Measurements from ENCODE around the gene PCSK1.

The PCSK1 gene

DNA sequence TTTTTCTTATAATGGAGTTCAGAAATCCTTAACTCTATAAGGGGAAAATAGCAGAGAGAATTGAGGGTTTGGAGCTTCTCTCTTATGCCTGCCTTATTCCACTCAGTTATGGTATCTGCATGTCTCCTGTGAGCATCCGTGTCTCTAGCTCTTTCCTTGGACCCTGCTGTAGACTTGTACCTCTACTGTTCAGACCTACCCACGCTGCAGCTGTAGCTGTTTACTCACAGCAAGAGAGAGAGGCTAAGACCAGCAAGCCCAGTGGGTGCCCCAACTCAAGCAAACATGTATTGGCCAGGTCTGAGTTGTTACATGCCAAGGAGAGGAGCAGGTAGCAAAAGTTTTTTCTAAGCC is 7.1 kb upstream of the PCSK1 start:
- H3K4me1 ChIP-seq (ENCODE audit: control insufficient read depth, low read length) = no peaks in the 10 kb centered on the region
- no peaks in the 10 kb centered on the region for H3F3A ChIP-seq (ENCODE audit: control insufficient read depth, insufficient read depth)
- no peaks in the 10 kb centered on the region for H3K36me3 ChIP-seq (ENCODE audit: control insufficient read depth, low read length)
- no peak overlapping the region for H3K27ac ChIP-seq (ENCODE audit: low read depth, low read length)
- TF ChIP-seq, protein P1, sequence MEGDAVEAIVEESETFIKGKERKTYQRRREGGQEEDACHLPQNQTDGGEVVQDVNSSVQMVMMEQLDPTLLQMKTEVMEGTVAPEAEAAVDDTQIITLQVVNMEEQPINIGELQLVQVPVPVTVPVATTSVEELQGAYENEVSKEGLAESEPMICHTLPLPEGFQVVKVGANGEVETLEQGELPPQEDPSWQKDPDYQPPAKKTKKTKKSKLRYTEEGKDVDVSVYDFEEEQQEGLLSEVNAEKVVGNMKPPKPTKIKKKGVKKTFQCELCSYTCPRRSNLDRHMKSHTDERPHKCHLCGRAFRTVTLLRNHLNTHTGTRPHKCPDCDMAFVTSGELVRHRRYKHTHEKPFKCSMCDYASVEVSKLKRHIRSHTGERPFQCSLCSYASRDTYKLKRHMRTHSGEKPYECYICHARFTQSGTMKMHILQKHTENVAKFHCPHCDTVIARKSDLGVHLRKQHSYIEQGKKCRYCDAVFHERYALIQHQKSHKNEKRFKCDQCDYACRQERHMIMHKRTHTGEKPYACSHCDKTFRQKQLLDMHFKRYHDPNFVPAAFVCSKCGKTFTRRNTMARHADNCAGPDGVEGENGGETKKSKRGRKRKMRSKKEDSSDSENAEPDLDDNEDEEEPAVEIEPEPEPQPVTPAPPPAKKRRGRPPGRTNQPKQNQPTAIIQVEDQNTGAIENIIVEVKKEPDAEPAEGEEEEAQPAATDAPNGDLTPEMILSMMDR (IDR thresholded peaks at IDR 0.05; ENCODE audit: low read depth, low read length, poor library complexity, severe bottlenecking) = no peak
- no peak for TF ChIP-seq EZH2phosphoT487 (IDR thresholded peaks at IDR 0.05; ENCODE audit: borderline replicate concordance, low read length)
- H3K4me3 ChIP-seq (ENCODE audit: low read length) = no peak overlapping the region
- H3K9me3 ChIP-seq (ENCODE audit: control insufficient read depth, insufficient read depth, low read length) = no peaks in the 10 kb centered on the region
- no peak overlapping the region for H3K4me2 ChIP-seq (ENCODE audit: low read length)
- H4K20me1 ChIP-seq (ENCODE audit: control insufficient read depth, insufficient read depth, low read depth, low read length) = no peaks in the 10 kb centered on the region
- no peaks in the 10 kb centered on the region for H3K79me2 ChIP-seq (ENCODE audit: control insufficient read depth, low read length)
- H3K9me2 ChIP-seq (replicated peaks; ENCODE audit: control insufficient read depth, low read length) = no peaks in the 10 kb centered on the region
- H3K27me3 ChIP-seq (ENCODE audit: control insufficient read depth, low read length) = no peaks in the 10 kb centered on the region

DNA sequence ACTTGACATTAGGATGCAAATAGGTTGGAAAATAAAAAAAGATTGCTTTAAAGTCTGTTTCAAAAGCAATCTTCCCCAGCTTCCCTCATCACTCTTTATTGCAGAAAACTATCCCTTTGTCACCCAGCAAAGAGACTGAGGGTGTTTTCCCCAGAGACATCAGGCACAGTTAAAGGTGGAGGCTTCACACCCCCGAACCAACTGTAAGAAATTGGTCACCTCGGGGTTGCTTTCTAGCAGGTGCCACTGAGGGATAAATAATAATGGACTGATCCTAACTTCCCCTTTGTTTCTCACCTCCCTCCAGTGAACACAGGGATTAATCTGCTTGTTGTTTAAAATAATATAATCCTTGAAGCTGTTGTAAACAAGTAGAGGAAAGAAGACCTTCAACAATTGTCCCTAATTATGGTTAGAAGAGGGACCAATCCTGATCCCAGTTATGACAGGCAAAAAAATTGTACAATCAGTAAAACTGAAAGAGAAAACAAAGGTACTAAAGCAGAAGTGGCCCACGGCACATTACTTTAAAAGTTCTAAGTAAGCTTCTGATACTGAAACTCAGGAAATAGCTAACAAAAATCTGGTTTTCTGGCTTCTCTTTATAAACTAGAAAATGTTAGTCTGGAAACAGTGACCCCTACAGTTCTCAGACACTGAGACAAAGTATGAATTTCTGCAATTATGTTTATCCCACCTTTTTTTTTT is 6.6 kb upstream of the PCSK1 start:
- no peaks in the 10 kb centered on the region for H3F3A ChIP-seq (ENCODE audit: control insufficient read depth, insufficient read depth)
- no peaks in the 10 kb centered on the region for H3K9me2 ChIP-seq (replicated peaks; ENCODE audit: control insufficient read depth, low read length)
- H3K27me3 ChIP-seq (ENCODE audit: control insufficient read depth, low read length) = no peaks in the 10 kb centered on the region
- no peaks in the 10 kb centered on the region for H3K9me3 ChIP-seq (ENCODE audit: control insufficient read depth, insufficient read depth, low read length)
- H3K27ac ChIP-seq (ENCODE audit: low read depth, low read length) = no peak overlapping the region
- no peaks in the 10 kb centered on the region for H3K79me2 ChIP-seq (ENCODE audit: control insufficient read depth, low read length)
- no peak overlapping the region for H3K4me3 ChIP-seq (ENCODE audit: low read length)
- H3K36me3 ChIP-seq (ENCODE audit: control insufficient read depth, low read length) = no peaks in the 10 kb centered on the region
- H3K4me2 ChIP-seq (ENCODE audit: low read length) = no peak overlapping the region
- TF ChIP-seq, protein P1 (IDR thresholded peaks at IDR 0.05; ENCODE audit: low read depth, low read length, poor library complexity, severe bottlenecking) = no peak
- no peak for TF ChIP-seq EZH2phosphoT487 (IDR thresholded peaks at IDR 0.05; ENCODE audit: borderline replicate concordance, low read length)
- no peaks in the 10 kb centered on the region for H3K4me1 ChIP-seq (ENCODE audit: control insufficient read depth, low read length)
- H4K20me1 ChIP-seq (ENCODE audit: control insufficient read depth, insufficient read depth, low read depth, low read length) = no peaks in the 10 kb centered on the region

DNA sequence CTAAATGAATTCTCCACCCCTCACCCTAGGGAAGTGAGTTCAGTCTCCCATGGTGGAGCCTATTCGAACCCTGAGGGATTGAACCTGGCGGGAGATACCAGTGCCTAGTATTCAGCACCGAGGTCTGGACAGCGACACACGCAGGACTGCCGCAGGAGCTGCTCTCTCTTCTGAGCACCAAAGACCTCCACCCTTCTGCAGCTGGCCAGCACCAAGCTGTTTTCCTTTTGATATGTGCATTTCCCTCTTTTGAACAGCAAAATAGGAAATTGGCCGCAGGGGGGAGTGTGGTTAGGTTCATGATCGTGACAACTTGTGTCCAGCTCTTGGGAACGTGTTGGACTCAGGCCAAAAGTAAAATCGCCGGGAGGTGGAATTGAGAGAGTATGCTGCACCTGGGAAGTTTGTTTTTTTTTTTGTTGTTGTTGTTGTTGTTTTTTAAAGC is 1.2 kb upstream of the PCSK1 start:
- Histone ChIP-seq H3K4me2 (ENCODE audit: low read length) (no peak overlapping the region), H3K9me3 (ENCODE audit: control insufficient read depth, insufficient read depth, low read length) (no peaks in the 10 kb centered on the region), H3F3A (ENCODE audit: control insufficient read depth, insufficient read depth) (no peaks in the 10 kb centered on the region), H3K27ac (ENCODE audit: low read depth, low read length) (no peak overlapping the region), H3K36me3 (ENCODE audit: control insufficient read depth, low read length) (no peaks in the 10 kb centered on the region), H3K27me3 (ENCODE audit: control insufficient read depth, low read length) (no peaks in the 10 kb centered on the region), H3K9me2 (replicated peaks; ENCODE audit: control insufficient read depth, low read length) (no peaks in the 10 kb centered on the region), H4K20me1 (ENCODE audit: control insufficient read depth, insufficient read depth, low read depth, low read length) (no peaks in the 10 kb centered on the region), H3K4me1 (ENCODE audit: control insufficient read depth, low read length) (no peaks in the 10 kb centered on the region), H3K79me2 (ENCODE audit: control insufficient read depth, low read length) (no peaks in the 10 kb centered on the region), H3K4me3 (ENCODE audit: low read length) (no peak overlapping the region)
- no peak for TF ChIP-seq EZH2phosphoT487 (IDR thresholded peaks at IDR 0.05; ENCODE audit: borderline replicate concordance, low read length)
- TF ChIP-seq, protein P1 (IDR thresholded peaks at IDR 0.05; ENCODE audit: low read depth, low read length, poor library complexity, severe bottlenecking) = no peak
